ENCODE data around the gene TAOK3.
"Not testable (repeated sequence)": the region's sequence is repeated elsewhere in the genome, so short reads cannot be mapped to it uniquely, and the experiment has no call there.

The TAOK3 gene

GRCh38 chr12:118337194-118337838 is 35.4 kb downstream of the TAOK3 start:
- DNase-seq (ENCODE audit: low spot score) = no peak

- DNase-seq (ENCODE audit: low spot score) = no peak
Measured at GRCh38 chr12:118336123-118336522, 36.6 kb downstream of the TAOK3 start.

GRCh38 chr12:118334939-118335567 is 37.7 kb downstream of the TAOK3 start:
- DNase-seq (ENCODE audit: low spot score) = no peak

- DNase-seq (ENCODE audit: low spot score) = no peak
Measured at GRCh38 chr12:118334241-118334640, 38.5 kb downstream of the TAOK3 start.

GRCh38 chr12:118332511-118332910 is 40.2 kb downstream of the TAOK3 start:
- DNase-seq (ENCODE audit: low spot score) = no peak

GRCh38 chr12:118330421-118331018 is 42.2 kb downstream of the TAOK3 start:
- DNase-seq (ENCODE audit: low spot score) = no peak

- DNase-seq (ENCODE audit: low spot score) = no peak
Measured at GRCh38 chr12:118328486-118329330, 44.0 kb downstream of the TAOK3 start.

- DNase-seq (ENCODE audit: low spot score) = no peak
Measured at GRCh38 chr12:118327391-118327790, 45.3 kb downstream of the TAOK3 start.

GRCh38 chr12:118326991-118327390 is 45.7 kb downstream of the TAOK3 start:
- no peak for DNase-seq (ENCODE audit: low spot score)

- DNase-seq (ENCODE audit: low spot score) = no peak
Measured at GRCh38 chr12:118325081-118325480, 47.6 kb downstream of the TAOK3 start.

GRCh38 chr12:118319627-118320026 is 53.1 kb downstream of the TAOK3 start:
- DNase-seq (ENCODE audit: low spot score) = no peak

GRCh38 chr12:118318744-118319143 is 54.0 kb downstream of the TAOK3 start:
- DNase-seq (ENCODE audit: low spot score) = no peak

- DNase-seq (ENCODE audit: low spot score) = no peak
Measured at GRCh38 chr12:118317729-118318128, 55.0 kb downstream of the TAOK3 start.

GRCh38 chr12:118315821-118316220 is 56.9 kb downstream of the TAOK3 start:
- DNase-seq (ENCODE audit: low spot score) = no peak

GRCh38 chr12:118312578-118312977 is 60.1 kb downstream of the TAOK3 start:
- DNase-seq (ENCODE audit: low spot score) = no peak

GRCh38 chr12:118311666-118312065 is 61.0 kb downstream of the TAOK3 start:
- no peak for DNase-seq (ENCODE audit: low spot score)

- no peak for DNase-seq (ENCODE audit: low spot score)
Measured at GRCh38 chr12:118310320-118310719, 62.4 kb downstream of the TAOK3 start.

GRCh38 chr12:118308006-118308405 is 64.7 kb downstream of the TAOK3 start:
- DNase-seq (ENCODE audit: low spot score) = not testable (repeated sequence)

- DNase-seq (ENCODE audit: low spot score) = no peak
Measured at GRCh38 chr12:118307069-118307954, 65.4 kb downstream of the TAOK3 start.

- no peak for DNase-seq (ENCODE audit: low spot score)
Measured at GRCh38 chr12:118304093-118304492, 68.6 kb downstream of the TAOK3 start.

GRCh38 chr12:118302053-118302452 is 70.7 kb downstream of the TAOK3 start:
- no peak for DNase-seq (ENCODE audit: low spot score)

All from D341Med (cell line).